Tibial artery (tissue), 4 donors: ENCODE results near the gene CCDC93.

Source experiments
- DNase-seq, 2 donors: peaks; one replicate each; pipeline ENCODE4 v3.0.0-alpha.2; 2019
- H3K27ac ChIP-seq, 2 donors: fragments of 200-600 bp; sonication (generic) in 1 of 2; 1 replicate in 1 of 2; 2 replicates in 1 of 2; pipeline ENCODE4 v1.5.1; 2018 to 2019; ENCODE audit warnings: mild to moderate bottlenecking in 1 of 2
- H3K27me3 ChIP-seq, 2 donors: fragments of 200-600 bp; sonication (generic) in 1 of 2; one replicate each; pipeline versions ENCODE4 v1.5.1 to v1.6.0; 2016 to 2019
- H3K36me3 ChIP-seq, 3 donors: fragments of 200-600 bp; sonication (generic) in 2 of 3; one replicate each; pipeline ENCODE4 v1.5.1; 2016 to 2019; ENCODE audit warnings: mild to moderate bottlenecking in 2 of 3
- H3K4me1 ChIP-seq, 4 donors: fragments of 200-600 bp; sonication (generic) in 2 of 4; 1 replicate in 3 of 4; 2 replicates in 1 of 4; pipeline ENCODE4 v1.5.1; 2016 to 2019
- H3K4me3 ChIP-seq, 2 donors: fragments of 200-600 bp; sonication (generic) in 1 of 2; 1 replicate in 1 of 2; 2 replicates in 1 of 2; pipeline ENCODE4 v1.5.1; 2018 to 2019; ENCODE audit warnings: mild to moderate bottlenecking in 2 of 2
- H3K9me3 ChIP-seq, 3 donors: fragments of 200-600 bp; sonication (generic) in 1 of 3; one replicate each; pipeline ENCODE4 v1.5.1; 2016 to 2019
- CTCF ChIP-seq, 2 experiments: fragments of 200-600 bp in 1 of 2; fragments of 450-650 bp in 1 of 2; IDR thresholded peaks; one replicate each; pipeline ENCODE4 v1.5.1; 2017 to 2019; ENCODE audit warnings: antibody characterized with exemption in 2 of 2, mild to moderate bottlenecking in 1 of 2, moderate library complexity in 1 of 2
- intact Hi-C: fragments of 100-400 bp; cut with DNase I; formaldehyde crosslinking; loops from one replicate; pipeline ENCODE4 v1.15.0; 2023; ENCODE audit warnings: low total_unique reads

CCDC93 gene

GRCh38 chr2:118013221-118013723, 598 bp downstream of the CCDC93 start:
- Histone ChIP-seq H3K27me3 (no peaks in the 10 kb centered on the region), H3K36me3 (peaks cover 3 to 8% (median 6%) of the 10 kb centered on the region in 3 donors), H3K27ac (peak overlapping the region; percentile 78 to 82), H3K4me3 (peak overlapping the region; percentile 77 to 87), H3K9me3 (no peaks in the 10 kb centered on the region), H3K4me1 (peaks cover 0 to 22% (median 14%) of the 10 kb centered on the region in 4 donors)
- intact Hi-C loops, result no loop called here
- TF ChIP-seq CTCF (IDR thresholded peaks at IDR 0.05), result no peak
- peak; percentile 32 to 68 for DNase-seq

DNA sequence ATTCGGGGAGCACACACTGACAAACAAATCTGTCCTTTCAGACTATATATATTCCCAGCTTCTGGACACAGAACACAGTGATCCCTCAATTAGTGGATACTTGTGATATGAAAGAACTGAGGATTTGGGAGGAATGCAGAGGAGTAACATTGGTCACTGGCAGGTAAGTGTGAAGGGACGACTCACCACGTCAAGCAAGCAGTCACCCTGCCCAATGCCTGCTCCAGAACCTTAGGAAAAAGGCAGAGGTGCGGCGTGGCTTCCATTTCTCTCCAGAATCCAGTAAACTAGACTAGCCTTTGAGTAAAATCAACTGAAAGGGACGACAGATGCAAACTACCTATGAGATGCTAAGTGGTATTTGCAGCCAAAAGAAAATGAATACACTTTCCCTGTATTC, 1.1 kb downstream of the CCDC93 start:
- no peak for TF ChIP-seq CTCF (IDR thresholded peaks at IDR 0.05)
- intact Hi-C loops, result no loop called here
- Histone ChIP-seq H3K4me1 (peaks cover 0 to 22% (median 14%) of the 10 kb centered on the region in 4 donors), H3K9me3 (no peaks in the 10 kb centered on the region), H3K27ac (peak overlapping the region in 1 of 2 donors; percentile 78), H3K4me3 (peak overlapping the region; percentile 77 to 87), H3K36me3 (peaks cover 8 to 13% (median 11%) of the 10 kb centered on the region in 3 donors), H3K27me3 (no peaks in the 10 kb centered on the region)
- DNase-seq, result no peak

GRCh38 chr2:118010473-118010872, 3.4 kb downstream of the CCDC93 start:
- Histone ChIP-seq H3K27me3 (no peaks in the 10 kb centered on the region), H3K27ac (no peak overlapping the region), H3K4me3 (no peak overlapping the region), H3K36me3 (peaks cover 27 to 34% (median 30%) of the 10 kb centered on the region in 3 donors), H3K9me3 (no peaks in the 10 kb centered on the region), H3K4me1 (peaks cover 0 to 22% (median 14%) of the 10 kb centered on the region in 4 donors)
- no peak for DNase-seq
- no peak for TF ChIP-seq CTCF (IDR thresholded peaks at IDR 0.05)
- intact Hi-C loops, result no loop called here

DNA sequence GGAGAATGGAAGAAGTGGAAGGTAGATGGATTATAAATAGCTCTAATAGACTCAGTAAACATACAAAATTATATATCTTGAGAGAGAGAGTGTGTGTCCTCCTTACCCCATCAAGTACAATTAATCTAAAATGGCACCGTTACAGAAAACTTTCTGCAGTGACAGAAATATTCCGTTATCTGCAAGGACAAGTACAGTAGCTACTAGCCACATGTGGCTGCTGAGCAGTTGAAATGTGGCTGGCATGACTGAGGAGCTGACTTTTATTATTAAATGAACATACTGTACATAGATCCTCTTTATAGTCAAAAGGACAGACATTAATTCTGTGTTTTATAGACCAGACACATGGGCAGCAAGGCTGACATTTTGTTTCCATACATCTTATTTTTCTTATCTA, 7.0 kb downstream of the CCDC93 start:
- Histone ChIP-seq H3K4me3 (no peak overlapping the region), H3K36me3 (peaks cover 35 to 64% (median 52%) of the 10 kb centered on the region in 3 donors), H3K4me1 (peaks cover 0 to 7% (median 2%) of the 10 kb centered on the region in 4 donors), H3K27ac (no peak overlapping the region), H3K9me3 (no peaks in the 10 kb centered on the region), H3K27me3 (no peaks in the 10 kb centered on the region)
- intact Hi-C loops, result no loop called here
- DNase-seq, result no peak
- TF ChIP-seq CTCF (IDR thresholded peaks at IDR 0.05), result no peak

- intact Hi-C loops, result no loop called here
- Histone ChIP-seq H3K4me1 (peaks cover 0 to 4% (median 0%) of the 10 kb centered on the region in 4 donors), H3K4me3 (no peak overlapping the region), H3K36me3 (peaks cover 36 to 70% (median 57%) of the 10 kb centered on the region in 3 donors), H3K9me3 (no peaks in the 10 kb centered on the region), H3K27me3 (no peaks in the 10 kb centered on the region), H3K27ac (no peak overlapping the region)
- DNase-seq, result no peak
- no peak for TF ChIP-seq CTCF (IDR thresholded peaks at IDR 0.05)
Observed at GRCh38 chr2:118006326-118006725, 7.5 kb downstream of the CCDC93 start.
